IPS-18c (cell line): ENCODE measurements around the gene ANAPC10.
"Not testable (repeated sequence)": the region's sequence is repeated elsewhere in the genome, so short reads cannot be mapped to it uniquely, and the experiment has no call there.

ENCODE experiments used
- H3K4me3 ChIP-seq: 2 replicates; pipeline ENCODE4 v1.7.0; 2013; ENCODE audit warnings: low read depth, mild to moderate bottlenecking, low read length, moderate library complexity; ENCODE audit not compliant: insufficient read depth
- H3K9me3 ChIP-seq: one replicate; pipeline ENCODE4 v1.6.1; 2013; ENCODE audit warnings: mild to moderate bottlenecking, low read length, moderate library complexity; ENCODE audit not compliant: control insufficient read depth, insufficient read depth

ANAPC10 gene, protein sequence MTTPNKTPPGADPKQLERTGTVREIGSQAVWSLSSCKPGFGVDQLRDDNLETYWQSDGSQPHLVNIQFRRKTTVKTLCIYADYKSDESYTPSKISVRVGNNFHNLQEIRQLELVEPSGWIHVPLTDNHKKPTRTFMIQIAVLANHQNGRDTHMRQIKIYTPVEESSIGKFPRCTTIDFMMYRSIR

DNA sequence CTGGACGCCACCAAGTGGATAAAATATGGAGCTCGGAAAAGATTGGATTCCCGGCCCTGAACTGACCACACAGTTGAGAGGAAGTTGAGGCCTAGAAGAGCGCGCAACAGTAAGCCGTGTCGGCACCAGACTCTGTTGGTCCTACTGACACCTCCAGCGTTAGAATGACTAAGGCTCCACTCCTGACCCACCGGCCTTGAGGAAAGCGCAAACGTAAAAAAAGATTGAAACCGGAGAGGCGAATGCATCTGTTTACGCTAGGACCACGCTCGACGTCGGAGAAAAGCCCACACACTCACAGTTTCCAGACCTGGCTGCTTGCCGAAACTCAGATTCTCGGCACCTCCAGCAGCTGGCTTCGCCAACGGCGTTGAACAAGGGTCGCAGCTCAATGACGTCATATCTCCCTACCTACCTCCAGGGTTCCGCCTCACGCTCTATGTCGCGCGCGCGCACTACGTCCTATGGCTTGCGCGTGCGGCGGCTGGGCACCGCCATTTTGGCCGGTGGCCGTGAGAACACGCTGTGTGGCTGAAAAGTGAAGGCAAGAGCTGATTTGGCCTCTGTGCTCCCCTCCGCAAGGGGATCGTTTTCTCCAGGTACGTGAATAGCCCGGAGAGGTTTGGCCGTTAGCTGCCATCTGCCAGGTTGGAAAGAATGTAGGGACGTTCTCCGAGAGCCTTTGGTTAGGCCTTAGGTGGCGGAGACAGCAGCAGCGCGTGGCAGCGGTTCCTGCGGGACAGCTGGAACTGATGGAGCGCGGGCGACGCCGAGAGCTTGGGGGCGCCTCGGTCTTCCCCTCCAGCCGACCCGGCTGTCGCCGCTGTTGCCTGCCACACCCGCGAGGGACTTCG, at the start of gene ANAPC10, which contains the start of gene ABCE1:
Gene ANAPC10 (minus strand): TSS at position 376 of the 854 bp plus-strand sequence. CDS start 2,097 bp downstream, outside the sequence.
Gene ABCE1 (plus strand): TSS at position 491 of the 854 bp plus-strand sequence. CDS start 6,102 bp downstream, outside the sequence.
- Histone ChIP-seq H3K9me3 (no peaks in the 10 kb centered on the region), H3K4me3 (peak within 1 kb of the TSS; percentile 85)

DNA sequence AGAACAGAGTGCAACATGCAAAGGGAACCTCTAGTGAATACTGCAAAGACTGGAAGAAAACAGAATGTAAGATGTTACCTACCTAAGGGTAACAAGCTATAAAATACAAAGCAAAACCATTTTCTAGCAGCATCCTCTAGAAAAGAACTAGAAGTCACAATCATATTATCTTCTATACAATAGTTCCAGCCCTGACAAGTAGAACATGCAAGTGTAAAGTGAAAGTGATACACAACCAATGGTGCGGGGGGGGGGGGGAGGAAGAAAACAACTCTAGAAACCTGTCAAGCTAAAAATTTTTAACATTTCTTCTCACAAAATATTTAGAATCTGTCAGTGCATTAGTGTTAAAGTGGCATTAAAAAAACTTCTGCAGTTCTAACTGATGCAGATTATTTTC, 38.2 kb upstream of the ANAPC10 start:
- H3K9me3 ChIP-seq, H3K4me3 ChIP-seq: not testable (repeated sequence)

DNA sequence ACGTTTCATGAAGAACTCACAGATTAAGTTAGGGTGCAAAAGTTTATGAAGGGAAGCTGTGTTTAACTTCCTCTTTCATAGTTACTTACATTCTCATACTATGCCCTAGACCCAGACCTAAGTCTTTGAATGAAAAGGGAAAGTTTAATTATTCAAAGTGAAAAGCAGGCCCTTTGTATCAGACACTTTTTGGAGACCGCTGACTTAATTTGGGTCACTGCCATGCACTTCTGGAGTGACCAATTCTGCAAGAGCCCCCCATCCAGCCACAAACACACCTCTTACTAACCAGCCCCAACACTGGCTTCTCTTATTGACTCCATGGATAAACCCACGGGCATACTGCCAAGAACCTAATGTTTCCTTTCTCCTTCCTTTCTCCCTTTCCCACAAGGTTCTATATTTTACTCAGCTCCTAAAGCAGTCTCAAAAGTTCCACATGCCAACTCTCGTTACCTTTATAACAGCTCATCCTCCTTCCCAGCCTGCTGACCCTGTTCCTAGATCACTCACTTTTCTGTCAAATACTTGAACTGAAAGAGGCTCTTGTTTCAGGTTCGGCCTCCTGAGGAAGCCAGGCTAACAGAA, 34.6 kb upstream of the ANAPC10 start:
- Histone ChIP-seq H3K9me3 (no peaks in the 10 kb centered on the region), H3K4me3 (no peak overlapping the region)

DNA sequence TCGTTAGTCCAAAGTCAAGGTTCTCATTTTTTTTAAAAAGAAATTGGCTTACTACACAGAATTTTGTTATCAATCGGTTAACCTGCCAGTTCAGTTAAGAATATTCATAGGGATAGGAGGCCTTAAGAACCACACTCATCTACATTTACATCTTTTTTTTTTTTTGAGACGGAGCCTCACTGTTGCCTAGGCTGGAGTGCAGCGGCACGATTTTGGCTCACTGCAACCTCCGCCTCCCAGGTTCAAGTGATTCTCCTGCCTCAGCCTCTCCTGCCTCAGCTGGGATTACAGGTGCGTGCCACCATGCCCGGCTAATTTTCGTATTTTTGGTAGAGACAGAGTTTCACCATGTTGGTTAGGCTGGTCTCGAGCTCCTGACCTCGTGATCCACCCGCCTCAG, 33.9 kb upstream of the ANAPC10 start:
- H3K4me3 ChIP-seq: no peak overlapping the region
- H3K9me3 ChIP-seq: no peaks in the 10 kb centered on the region

DNA sequence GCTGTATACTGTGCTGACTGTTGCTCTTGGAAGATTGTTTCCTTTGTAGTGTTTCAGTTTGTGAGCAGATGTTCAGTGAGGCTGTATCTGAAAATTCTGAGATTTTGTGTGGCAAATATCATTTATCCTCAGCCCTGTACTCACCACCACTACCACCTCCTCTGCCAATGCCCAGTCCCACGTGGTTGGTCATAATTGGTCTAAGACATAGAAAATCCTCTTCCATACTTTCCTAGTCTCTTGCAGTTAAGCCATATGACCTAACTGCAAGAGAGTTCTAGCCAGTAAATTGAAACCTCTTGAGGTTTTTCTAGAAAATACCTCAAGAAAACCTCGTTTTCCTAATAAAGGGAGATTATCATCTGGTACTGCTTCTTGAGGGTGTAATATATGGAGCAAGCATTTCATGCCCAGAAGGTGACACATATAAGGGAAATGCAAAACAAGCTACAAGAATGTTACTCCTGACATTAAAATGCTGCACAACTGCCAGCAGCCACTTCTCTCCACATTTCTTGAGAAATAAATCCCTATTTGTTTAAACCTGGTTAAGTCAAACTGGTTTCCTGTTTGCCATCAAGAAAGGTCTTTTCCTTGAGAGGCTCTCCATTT, 32.9 kb upstream of the ANAPC10 start:
- H3K4me3 ChIP-seq: no peak overlapping the region
- no peaks in the 10 kb centered on the region for H3K9me3 ChIP-seq

DNA sequence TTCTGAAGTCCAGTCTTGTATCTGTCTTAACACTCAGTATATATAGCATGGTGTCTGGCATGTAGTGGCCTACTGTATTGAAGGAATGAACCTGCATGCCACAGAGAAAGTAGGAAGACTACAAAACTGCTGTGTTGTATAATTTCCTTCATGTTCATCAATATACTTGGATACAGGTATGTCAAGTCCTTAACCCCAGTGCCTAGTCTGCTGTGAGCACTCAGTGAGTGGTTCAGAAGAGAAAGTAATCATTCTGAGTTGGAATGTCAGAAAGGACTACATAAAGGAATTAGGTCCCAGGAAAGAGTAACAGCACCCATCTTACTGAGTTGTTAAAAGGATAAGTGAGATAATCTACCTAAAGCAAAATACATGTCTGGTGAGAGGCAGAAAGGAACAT, 32.1 kb upstream of the ANAPC10 start:
- Histone ChIP-seq H3K9me3 (no peaks in the 10 kb centered on the region), H3K4me3 (no peak overlapping the region)

DNA sequence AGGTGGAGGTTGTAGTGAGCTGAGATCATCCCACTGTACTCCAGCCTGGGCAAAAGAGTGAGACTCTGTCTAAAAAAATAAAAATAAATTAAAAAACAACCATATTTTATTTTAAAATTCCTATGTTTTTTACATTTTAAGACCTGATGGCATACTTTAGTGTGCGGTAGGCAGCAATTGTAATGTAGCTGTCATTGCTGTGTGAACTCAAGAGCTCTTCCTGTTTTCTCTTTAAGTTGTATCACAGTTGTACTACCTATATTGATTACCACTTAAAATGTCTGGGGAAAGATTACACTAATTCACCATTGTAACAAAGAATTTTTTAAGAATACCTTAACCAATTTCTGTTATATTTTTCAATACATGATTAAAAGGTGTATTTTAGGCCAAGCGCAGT, 27.4 kb upstream of the ANAPC10 start:
- no peaks in the 10 kb centered on the region for H3K9me3 ChIP-seq
- H3K4me3 ChIP-seq: no peak overlapping the region

DNA sequence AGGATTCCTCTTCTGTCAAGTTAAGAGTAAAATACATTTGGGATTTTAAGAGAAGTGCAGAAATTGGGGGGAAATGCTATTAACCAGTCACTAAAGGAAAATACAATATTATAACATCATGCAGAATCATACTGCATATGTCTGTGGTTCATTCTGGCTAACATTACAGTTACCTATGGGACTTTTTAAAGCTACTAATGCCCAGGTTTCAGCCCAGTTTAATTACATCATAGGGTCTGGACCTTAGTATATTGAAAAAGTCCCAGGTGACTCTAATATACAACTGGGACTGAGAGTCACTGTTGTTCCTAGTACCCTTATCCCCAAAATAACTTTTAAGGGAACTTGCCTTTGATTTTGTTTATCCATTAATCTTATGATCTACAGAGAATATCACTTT, 10.1 kb upstream of the ANAPC10 start:
- H3K9me3 ChIP-seq: no peaks in the 10 kb centered on the region

DNA sequence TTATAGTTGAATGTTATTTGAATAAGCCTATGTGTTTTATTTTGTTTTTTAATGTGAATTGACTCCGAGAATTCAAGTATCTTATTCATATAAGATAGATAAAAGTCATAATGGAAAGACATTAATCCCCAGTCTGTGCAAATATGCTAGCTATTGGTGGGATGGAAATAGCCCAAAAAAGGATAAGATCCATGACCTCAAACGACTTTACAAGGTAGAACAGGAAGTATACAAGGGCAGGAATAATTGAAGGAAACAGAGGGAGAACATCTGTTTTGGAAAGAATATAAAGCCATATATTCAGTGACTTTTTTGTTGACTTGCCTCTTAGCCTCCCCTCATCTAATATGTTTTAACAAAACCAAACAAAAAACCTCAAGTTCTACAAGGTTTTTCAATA, 9.1 kb upstream of the ANAPC10 start:
- Histone ChIP-seq H3K4me3 (no peak overlapping the region), H3K9me3 (no peaks in the 10 kb centered on the region)

More for the DNA sequence above, 10.1 kb upstream of the ANAPC10 start:
- H3K4me3 ChIP-seq: no peak overlapping the region

DNA sequence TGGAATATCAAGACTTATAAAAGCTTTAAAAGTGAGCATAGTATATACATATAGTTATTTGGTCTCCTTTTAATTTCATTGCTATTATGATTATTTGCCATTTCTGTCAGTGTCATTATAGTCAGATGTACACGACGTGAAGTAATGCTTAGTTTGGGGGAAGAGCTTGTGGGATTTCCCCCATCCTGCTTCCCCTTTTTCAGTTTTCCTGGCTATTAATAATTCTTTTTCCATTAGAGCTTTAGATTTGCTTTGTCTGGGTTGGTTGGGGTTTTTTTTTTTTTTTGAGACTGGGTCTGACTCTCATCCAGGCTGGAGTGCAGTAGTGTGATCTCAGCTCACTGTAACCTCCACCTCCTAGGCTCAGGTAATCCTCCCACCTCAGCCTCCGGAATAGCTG, 5.5 kb upstream of the ANAPC10 start:
- no peak overlapping the region for H3K4me3 ChIP-seq
- no peaks in the 10 kb centered on the region for H3K9me3 ChIP-seq

DNA sequence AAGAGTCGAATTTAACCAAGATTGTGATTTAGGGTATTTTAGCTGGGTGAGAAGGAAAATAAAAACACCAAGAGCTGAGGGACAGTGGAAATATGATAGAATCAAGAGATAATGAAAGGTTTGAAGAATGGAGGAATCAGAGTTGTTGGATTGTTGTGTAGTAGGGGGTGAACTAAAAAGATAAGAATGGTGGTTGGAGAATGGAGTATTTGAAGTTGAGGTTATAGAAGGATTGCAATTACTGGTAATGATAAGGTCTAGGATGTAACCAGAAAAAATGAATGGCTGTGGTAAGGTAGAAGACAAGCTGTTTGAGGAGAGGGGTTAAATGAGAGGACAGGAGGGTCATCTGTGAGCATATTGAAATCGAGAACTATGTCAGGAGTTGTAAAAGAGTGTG, 4.6 kb upstream of the ANAPC10 start:
- no peak overlapping the region for H3K4me3 ChIP-seq
- no peaks in the 10 kb centered on the region for H3K9me3 ChIP-seq

DNA sequence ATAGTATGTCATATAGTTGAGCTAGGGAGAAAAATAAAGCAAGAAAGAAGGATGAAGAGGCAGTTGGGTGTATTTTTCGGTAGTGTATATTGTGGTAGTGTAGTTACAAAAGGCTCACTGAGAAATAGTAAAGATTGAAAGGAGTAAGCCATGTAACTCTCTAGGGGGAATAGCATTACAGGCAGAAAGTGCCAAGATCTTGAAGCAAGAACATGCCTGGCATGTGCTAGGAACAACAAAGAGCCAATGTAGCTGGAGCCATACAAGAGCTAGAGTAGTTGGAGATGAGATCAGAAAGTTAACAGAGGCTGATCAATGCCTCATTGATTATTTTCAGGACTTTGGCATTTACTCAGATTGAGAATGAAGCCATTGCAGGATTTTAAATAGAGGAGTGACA, 3.1 kb upstream of the ANAPC10 start:
- Histone ChIP-seq H3K4me3 (no peak overlapping the region), H3K9me3 (no peaks in the 10 kb centered on the region)

DNA sequence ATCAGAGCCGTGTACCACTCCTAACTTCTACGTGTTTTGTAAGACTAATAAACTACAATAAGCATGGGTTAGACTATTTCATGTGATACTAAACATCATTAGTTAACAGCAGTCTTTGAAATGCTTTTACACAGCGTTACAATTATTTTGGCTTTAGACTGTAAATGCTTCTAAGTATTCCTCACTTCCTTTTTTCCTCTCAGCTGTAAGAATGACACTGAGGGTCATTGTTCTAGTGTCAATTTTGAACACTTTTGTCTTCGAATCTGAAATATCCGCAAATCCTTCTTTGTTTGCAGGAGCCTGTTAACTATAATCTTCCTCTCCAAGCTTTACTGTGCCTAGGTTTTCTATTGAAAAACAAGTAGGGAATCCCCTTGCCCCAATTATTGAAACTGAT, 1.7 kb upstream of the ANAPC10 start:
- 0 out of 2 replicates have a peak overlapping the region, but pooled peaks have one; percentile 85 for H3K4me3 ChIP-seq
- H3K9me3 ChIP-seq: no peaks in the 10 kb centered on the region

DNA sequence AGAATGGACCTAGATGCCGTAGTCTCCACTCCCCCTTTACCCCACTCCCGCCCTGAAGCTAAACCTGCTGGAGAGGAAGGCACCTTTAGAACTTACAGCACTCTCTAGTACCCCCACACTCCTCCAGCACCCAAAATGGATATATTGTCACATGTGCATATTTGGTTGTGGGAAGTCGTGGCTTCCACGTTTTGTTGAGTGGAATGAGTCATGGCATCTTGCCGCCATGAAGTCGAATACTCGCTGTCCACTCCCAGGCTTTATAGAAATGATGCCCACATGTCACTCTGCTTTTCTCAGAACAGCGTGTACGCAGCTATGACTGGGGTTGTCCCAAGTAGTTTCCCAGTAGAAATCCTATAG, 660 bp upstream of the ANAPC10 start:
- H3K4me3 ChIP-seq: peak overlapping the region; percentile 85
- H3K9me3 ChIP-seq: no peaks in the 10 kb centered on the region

DNA sequence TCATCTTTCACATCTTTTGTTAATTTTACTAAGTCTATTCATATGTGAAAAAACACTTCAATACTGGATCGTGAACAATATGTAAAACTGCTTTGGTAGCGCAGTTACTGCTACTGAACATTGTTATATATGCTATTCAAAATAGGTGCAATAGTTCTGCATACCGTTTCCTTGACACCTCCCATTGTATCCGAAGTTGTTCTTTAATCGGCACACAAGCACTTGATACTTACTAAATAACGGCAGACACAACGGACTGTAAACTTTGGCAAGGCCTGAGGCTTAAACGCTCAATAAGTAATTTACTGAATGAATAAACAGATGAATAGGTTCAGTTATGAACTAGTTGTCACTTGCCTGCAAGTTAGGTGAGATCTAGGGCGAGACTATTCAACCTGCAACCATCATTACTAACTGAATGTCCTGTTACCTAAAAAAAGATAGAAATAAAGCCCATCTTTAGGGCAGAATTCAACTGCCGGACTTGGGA, 620 bp downstream of the ANAPC10 start:
- Histone ChIP-seq H3K9me3 (no peaks in the 10 kb centered on the region), H3K4me3 (peak overlapping the region; percentile 85)

DNA sequence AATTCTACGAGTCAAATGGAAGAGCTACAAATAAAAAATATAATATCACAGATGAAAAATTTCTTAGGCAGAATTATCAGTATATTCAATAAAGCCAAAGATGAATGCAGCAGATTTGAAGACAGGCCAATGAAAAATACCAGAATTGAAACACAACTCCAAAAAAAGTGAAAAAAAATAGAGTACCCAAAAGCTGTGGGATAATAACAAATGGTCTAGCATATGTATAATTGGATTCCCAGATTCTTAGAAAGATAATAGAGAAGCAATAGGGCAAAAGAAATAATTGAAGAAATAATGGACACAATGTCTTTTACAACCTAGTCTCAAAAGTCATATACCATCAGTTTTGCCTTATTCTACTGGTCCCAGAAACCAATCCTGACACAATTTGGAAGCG, 4.4 kb downstream of the ANAPC10 start:
- Histone ChIP-seq H3K9me3 (no peaks in the 10 kb centered on the region), H3K4me3 (no peak overlapping the region)

DNA sequence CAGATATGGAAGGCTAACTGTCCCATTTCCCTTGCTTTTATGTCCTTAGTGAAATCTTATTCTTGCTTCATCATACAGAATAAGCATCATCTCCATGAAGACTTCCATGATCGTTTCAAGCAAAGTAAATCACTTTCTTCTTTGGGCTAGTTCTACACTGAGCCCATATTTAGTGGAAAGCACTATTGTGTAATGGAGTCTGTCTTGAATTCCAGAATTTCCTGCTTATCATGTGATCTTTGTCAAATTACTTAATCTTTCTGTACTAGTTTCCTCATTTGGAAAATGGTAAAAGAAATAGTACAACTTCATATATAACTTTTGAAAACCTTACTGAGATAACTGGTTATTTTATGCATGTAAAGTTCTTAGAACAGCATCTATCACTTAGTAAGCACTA, 7.6 kb downstream of the ANAPC10 start:
- Histone ChIP-seq H3K4me3 (no peak overlapping the region), H3K9me3 (no peaks in the 10 kb centered on the region)
